Thyroid gland (tissue), 4 donors: ENCODE measurements around the gene LNPEP.

Source experiments
- POLR2A ChIP-seq, 2 donors: fragments of 450-650 bp; IDR thresholded peaks; one replicate each; pipeline ENCODE4 v1.6.1; 2017; ENCODE audit warnings: antibody characterized with exemption in 2 of 2, mild to moderate bottlenecking in 2 of 2, moderate library complexity in 1 of 2
- TF ChIP-seq, protein P1 (sequence below), 6 experiments: fragments of 200-600 bp in 3 of 6; fragments of 450-650 bp in 3 of 6; sonication (generic) in 3 of 6; IDR thresholded peaks; one replicate each; pipeline ENCODE4 v1.5.1; 2016 to 2019; ENCODE audit warnings: antibody characterized with exemption in 6 of 6, mild to moderate bottlenecking in 2 of 6, inconsistent platforms in 1 of 6, moderate library complexity in 1 of 6

DNA sequence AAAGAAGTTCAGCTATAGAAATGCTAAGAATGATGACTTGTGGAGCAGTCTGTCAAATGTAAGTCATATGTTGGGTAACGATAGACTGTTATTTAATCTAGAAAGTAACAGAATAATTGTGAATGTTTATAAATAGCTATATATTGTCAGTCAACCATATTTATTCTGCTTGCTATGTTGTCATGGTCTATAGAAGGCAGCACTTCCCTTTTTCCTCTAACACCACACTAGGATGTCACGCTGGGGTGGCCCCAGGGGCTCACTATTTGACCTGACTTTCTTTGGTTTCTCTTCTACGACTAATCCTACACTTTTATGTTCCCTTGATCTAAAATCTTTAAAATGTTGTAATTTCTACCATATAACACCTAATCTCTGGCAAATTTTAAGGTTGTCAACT is 39.1 kb upstream of the LNPEP start:
- TF ChIP-seq, protein P1, sequence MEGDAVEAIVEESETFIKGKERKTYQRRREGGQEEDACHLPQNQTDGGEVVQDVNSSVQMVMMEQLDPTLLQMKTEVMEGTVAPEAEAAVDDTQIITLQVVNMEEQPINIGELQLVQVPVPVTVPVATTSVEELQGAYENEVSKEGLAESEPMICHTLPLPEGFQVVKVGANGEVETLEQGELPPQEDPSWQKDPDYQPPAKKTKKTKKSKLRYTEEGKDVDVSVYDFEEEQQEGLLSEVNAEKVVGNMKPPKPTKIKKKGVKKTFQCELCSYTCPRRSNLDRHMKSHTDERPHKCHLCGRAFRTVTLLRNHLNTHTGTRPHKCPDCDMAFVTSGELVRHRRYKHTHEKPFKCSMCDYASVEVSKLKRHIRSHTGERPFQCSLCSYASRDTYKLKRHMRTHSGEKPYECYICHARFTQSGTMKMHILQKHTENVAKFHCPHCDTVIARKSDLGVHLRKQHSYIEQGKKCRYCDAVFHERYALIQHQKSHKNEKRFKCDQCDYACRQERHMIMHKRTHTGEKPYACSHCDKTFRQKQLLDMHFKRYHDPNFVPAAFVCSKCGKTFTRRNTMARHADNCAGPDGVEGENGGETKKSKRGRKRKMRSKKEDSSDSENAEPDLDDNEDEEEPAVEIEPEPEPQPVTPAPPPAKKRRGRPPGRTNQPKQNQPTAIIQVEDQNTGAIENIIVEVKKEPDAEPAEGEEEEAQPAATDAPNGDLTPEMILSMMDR (IDR thresholded peaks at IDR 0.05): no peak
- TF ChIP-seq POLR2A (IDR thresholded peaks at IDR 0.05): no peak
